ENCODE results near the gene CAVIN3.

The CAVIN3 gene

DNA sequence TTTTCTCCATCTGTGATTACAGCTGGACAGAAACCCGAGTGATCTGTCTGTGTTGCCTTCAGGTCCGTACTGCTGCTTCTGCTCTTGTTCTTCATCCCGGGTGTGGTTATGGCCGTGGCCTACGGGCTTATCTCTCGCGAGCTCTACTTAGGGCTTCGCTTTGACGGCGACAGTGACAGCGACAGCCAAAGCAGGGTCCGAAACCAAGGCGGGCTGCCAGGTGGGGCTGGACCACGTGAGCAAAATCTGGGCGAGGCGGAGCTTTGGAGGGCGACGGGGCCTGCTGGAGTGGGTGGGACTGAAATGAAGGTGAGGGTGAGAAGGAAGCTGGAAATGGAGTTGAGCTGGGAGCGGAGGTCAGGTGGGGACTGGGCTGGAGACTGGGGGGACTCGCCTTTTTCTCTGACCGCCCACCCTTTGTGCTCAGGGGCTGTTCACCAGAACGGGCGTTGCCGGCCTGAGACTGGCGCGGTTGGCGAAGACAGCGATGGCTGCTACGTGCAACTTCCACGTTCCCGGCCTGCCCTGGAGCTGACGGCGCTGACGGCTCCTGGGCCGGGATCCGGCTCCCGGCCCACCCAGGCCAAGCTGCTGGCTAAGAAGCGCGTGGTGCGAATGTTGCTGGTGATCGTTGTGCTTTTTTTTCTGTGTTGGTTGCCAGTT is 49.6 kb downstream of the CAVIN3 start:
- DNase-seq (ENCODE audit: low read depth, low spot score), result no peak

DNA sequence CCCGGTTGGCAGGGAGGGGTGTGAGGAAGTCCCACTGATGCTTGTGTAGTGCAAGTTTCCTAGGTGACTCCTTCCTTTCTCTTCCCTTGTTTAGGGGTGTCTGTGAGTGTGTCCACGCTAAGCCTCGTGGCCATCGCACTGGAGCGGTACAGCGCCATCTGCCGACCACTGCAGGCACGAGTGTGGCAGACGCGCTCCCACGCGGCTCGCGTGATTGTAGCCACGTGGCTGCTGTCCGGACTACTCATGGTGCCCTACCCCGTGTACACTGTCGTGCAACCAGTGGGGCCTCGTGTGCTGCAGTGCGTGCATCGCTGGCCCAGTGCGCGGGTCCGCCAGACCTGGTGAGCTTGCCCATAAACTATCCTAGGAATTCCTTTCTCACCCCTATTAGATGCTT is 50.3 kb downstream of the CAVIN3 start:
- DNase-seq (ENCODE audit: low read depth, low spot score), result no peak
